Endothelial cell of umbilical vein (primary cell): ENCODE data around the gene MAP2K5. TPM values are rescaled to one million over a fixed set of nuclear protein-coding genes. Genes with fewer than 3 reads are reported as not detected.
A peak's percentile ranks its signal among the peaks of the same experiment; 100 is the strongest.

Experiments used
- BruUV-seq: library from RNA; stranded (reverse); fragments of 400-500 nt; replicated peaks from 2 replicates; lab custom pipeline; 2021; lab: Mats Ljungman, UMichigan
- CTCF ChIA-PET: fragments of 300-600, 350-600 bp; sonication (Branson Sonifier 250); formaldehyde crosslinking; loops from one replicate; lab custom pipeline; 2021; ENCODE audit warnings: antibody characterized with exemption, inconsistent platforms; lab: Charles Lee
- POLR2A ChIA-PET: fragments of 300-600, 350-600 bp; sonication (Branson Sonifier 250); formaldehyde crosslinking; loops from one replicate; lab custom pipeline; 2021; ENCODE audit warnings: antibody characterized with exemption, inconsistent platforms; lab: Charles Lee
- DNase-seq: peaks from one replicate; pipeline ENCODE4 v3.0.0-alpha.2; 2011; ENCODE audit warnings: low read depth, low spot score
- FAIRE-seq: peaks from 2 replicates; lab custom pipeline; 2011; peaks lifted over from hg19 to GRCh38; lab: Jason Lieb, UNC
- H2AFZ ChIP-seq: 2 replicates; pipeline ENCODE4 v1.6.0; 2012; ENCODE audit warnings: low read depth, low read length, control low read depth, inconsistent platforms
- H3K27ac ChIP-seq: 2 replicates; pipeline ENCODE4 v1.5.1; 2011; ENCODE audit warnings: low read depth, mild to moderate bottlenecking, control low read depth, low read length, moderate library complexity; ENCODE audit not compliant: insufficient read depth
- H3K27me3 ChIP-seq, 2 experiments: 2 replicates each; pipeline versions ENCODE4 v1.6.0 to v1.6.1; 2011; ENCODE audit warnings: low read length in 2 of 2, mixed read lengths in 1 of 2; ENCODE audit not compliant: control insufficient read depth in 2 of 2, insufficient read depth in 2 of 2
- H3K36me3 ChIP-seq, 2 experiments: 2 replicates in 1 of 2; 3 replicates in 1 of 2; pipeline ENCODE4 v1.5.1; 2011; ENCODE audit warnings: low read length in 2 of 2, mild to moderate bottlenecking in 1 of 2, moderate library complexity in 1 of 2; ENCODE audit not compliant: control insufficient read depth in 2 of 2, insufficient read depth in 2 of 2; ENCODE audit errors: extremely low read depth in 1 of 2
- H3K4me1 ChIP-seq: 3 replicates; pipeline ENCODE4 v1.5.1; 2011; ENCODE audit warnings: mild to moderate bottlenecking, low read length; ENCODE audit not compliant: control insufficient read depth, insufficient read depth; ENCODE audit errors: extremely low read depth
- H3K4me2 ChIP-seq: 2 replicates; pipeline ENCODE4 v1.6.1; 2011; ENCODE audit warnings: low read length, control low read depth, mixed read lengths; ENCODE audit not compliant: insufficient read depth
- H3K4me3 ChIP-seq, 3 experiments: fragments of 200-600 bp in 1 of 3; sonication (generic), shearing (Covaris generic) in 1 of 3; replicated peaks in 1 of 3; 2 replicates each; pipeline ENCODE4 v1.5.1; 2011 to 2016; ENCODE audit warnings: control low read depth in 3 of 3, low read length in 3 of 3, mild to moderate bottlenecking in 2 of 3, inconsistent platforms in 1 of 3, low read depth in 1 of 3, moderate library complexity in 1 of 3; ENCODE audit not compliant: insufficient read depth in 1 of 3
- H3K79me2 ChIP-seq: 2 replicates; pipeline ENCODE4 v1.6.0; 2012; ENCODE audit warnings: low read length, inconsistent platforms; ENCODE audit not compliant: control insufficient read depth, insufficient read depth
- H3K9ac ChIP-seq: replicated peaks from 2 replicates; pipeline ENCODE3; 2011; ENCODE audit warnings: low read length, control low read depth; ENCODE audit not compliant: insufficient read depth; ENCODE audit errors: extremely low read depth
- H3K9me1 ChIP-seq: replicated peaks from 3 replicates; pipeline ENCODE4 v1.6.0; 2011; ENCODE audit warnings: mild to moderate bottlenecking, low read length; ENCODE audit not compliant: control insufficient read depth, insufficient read depth; ENCODE audit errors: extremely low read depth
- H3K9me3 ChIP-seq: replicated peaks from 2 replicates; pipeline ENCODE4 v1.5.1; 2012; ENCODE audit warnings: low read length, inconsistent platforms; ENCODE audit not compliant: control insufficient read depth, insufficient read depth
- H4K20me1 ChIP-seq: replicated peaks from 2 replicates; pipeline ENCODE3; 2011; ENCODE audit warnings: mild to moderate bottlenecking, low read length; ENCODE audit not compliant: control insufficient read depth, insufficient read depth; ENCODE audit errors: extremely low read depth
- CTCF ChIP-seq, 2 donors: IDR thresholded peaks; 1 replicate in 1 of 2; 2 replicates in 1 of 2; pipeline ENCODE4 v1.5.1; 2011; ENCODE audit warnings: low read length in 2 of 2, mild to moderate bottlenecking in 2 of 2, moderate library complexity in 2 of 2, control low read depth in 1 of 2, inconsistent platforms in 1 of 2, low read depth in 1 of 2; ENCODE audit not compliant: insufficient read depth in 1 of 2; ENCODE audit errors: extremely low read depth in 1 of 2
- EZH2 ChIP-seq: IDR thresholded peaks from 2 replicates; pipeline ENCODE4 v1.6.1; 2012; ENCODE audit warnings: borderline replicate concordance, low read depth, mild to moderate bottlenecking, moderate library complexity, low read length, inconsistent platforms; ENCODE audit not compliant: severe bottlenecking
- FOS ChIP-seq: IDR thresholded peaks from 2 replicates; pipeline ENCODE4 v1.6.1; 2011; ENCODE audit warnings: mild to moderate bottlenecking, low read length, moderate library complexity, borderline replicate concordance; ENCODE audit not compliant: insufficient read depth
- GATA2 ChIP-seq: IDR thresholded peaks from 2 replicates; pipeline ENCODE4 v1.7.0; 2011; ENCODE audit warnings: low read depth, mild to moderate bottlenecking, moderate library complexity, mixed read lengths, low read length; ENCODE audit not compliant: insufficient read length, insufficient read depth
- JUN ChIP-seq: IDR thresholded peaks from 2 replicates; pipeline ENCODE4 v1.6.1; 2011; ENCODE audit warnings: borderline replicate concordance, low read depth; ENCODE audit not compliant: insufficient read length, insufficient read depth
- MAX ChIP-seq: IDR thresholded peaks from 2 replicates; pipeline ENCODE4 v1.6.1; 2011; ENCODE audit not compliant: insufficient read depth, insufficient read length
- MYC ChIP-seq: IDR thresholded peaks from one replicate; pipeline ENCODE4 v1.6.1; 2011; ENCODE audit warnings: mild to moderate bottlenecking, low read depth, low read length
- POLR2A ChIP-seq: IDR thresholded peaks from 2 replicates; pipeline ENCODE4 v1.6.1; 2012; ENCODE audit warnings: low read depth, mild to moderate bottlenecking, control low read depth, low read length
- POLR2AphosphoS5 ChIP-seq: IDR thresholded peaks from 2 replicates; pipeline ENCODE4 v1.6.1; 2012; ENCODE audit warnings: low read depth, mild to moderate bottlenecking, control low read depth, low read length, moderate library complexity; ENCODE audit not compliant: insufficient read depth
- dilution Hi-C: fragments of 300-500 bp; cut with MboI; formaldehyde crosslinking; loops from one replicate; pipeline ENCODE4 v1.15.0; 2019; ENCODE audit warnings: low sequenced_read_pairs; ENCODE audit not compliant: extremely low pct_ligation_motif_present
- intact Hi-C: fragments of 100-400 bp; cut with micrococcal nuclease; formaldehyde crosslinking; loops from one replicate; pipeline ENCODE4 v1.10.0; 2022
- polyA plus RNA-seq, 4 experiments: library from polyadenylated mRNA; depleted of rRNA in 3 of 4; stranded (reverse) in 3 of 4; unstranded in 1 of 4; fragments of >200 nt; gene quantifications; 2 replicates each; pipeline versions ENCODE4 v1.2.1 to v1.2.3, GENCODE V29; 2011 to 2012; ENCODE audit warnings: missing spikeins in 1 of 4
- total RNA-seq: library from RNA; stranded (reverse); gene quantifications from 2 replicates; pipeline ENCODE4 v1.2.3, GENCODE V29; 2021

The MAP2K5 gene
- total and polyA plus RNA-seq, 2 donors (not counting 3 experiments of a cell fraction or from before 2014, with no cell fraction given): 4.9 to 24.7 TPM

- H3K4me1 ChIP-seq: no peaks in the 10 kb centered on the region
- TF ChIP-seq GATA2 (no peak), FOS (no peak), MYC (no peak), CTCF (IDR thresholded peaks at IDR 0.05; ENCODE audit: extremely low read depth in 1 of 2, insufficient read depth in 1 of 2, low read depth in 1 of 2, low read length in 2 of 2) (no peak)
- no peak overlapping the region for H3K9ac ChIP-seq
- no peaks in the 10 kb centered on the region for H3K27me3 ChIP-seq
- no peaks in the 10 kb centered on the region for H3K9me1 ChIP-seq
- dilution Hi-C loops: no loop called here
- H2AFZ ChIP-seq: no peak overlapping the region
- DNase-seq (no peak), FAIRE-seq (peak; percentile 18)
- BruUV-seq: no TSS peak
- H3K79me2 ChIP-seq: no peaks in the 10 kb centered on the region
- H3K4me3 ChIP-seq: no peak overlapping the region
- no peak overlapping the region for H3K27ac ChIP-seq
- ChIA-PET CTCF (no interaction called here), POLR2A (interaction anchor here (0.7 kb wide), 1 partner anchor 1190 kb away, joined by 3 read pairs; no protein-coding TSS in a partner anchor)
- intact Hi-C loops: no loop called here
- no peak overlapping the region for H3K4me2 ChIP-seq
- H3K9me3 ChIP-seq: no peaks in the 10 kb centered on the region
- no peaks in the 10 kb centered on the region for H3K36me3 ChIP-seq
- H4K20me1 ChIP-seq: no peaks in the 10 kb centered on the region
Observed at GRCh38 chr15:67758619-67759300, 216.3 kb downstream of the MAP2K5 start.

- no peak for FAIRE-seq
- no peaks in the 10 kb centered on the region for H4K20me1 ChIP-seq
- POLR2A ChIA-PET: no interaction called here
- no peaks in the 10 kb centered on the region for H3K4me1 ChIP-seq
- H3K79me2 ChIP-seq: no peaks in the 10 kb centered on the region
- no peaks in the 10 kb centered on the region for H3K9me3 ChIP-seq
- H3K4me2 ChIP-seq: no peak overlapping the region
- intact Hi-C loops (no loop called here), dilution Hi-C loops (no loop called here)
- no peak overlapping the region for H3K27ac ChIP-seq
- peak; percentile 12 for DNase-seq
- no peak overlapping the region for H3K4me3 ChIP-seq
- H3K27me3 ChIP-seq: no peaks in the 10 kb centered on the region
- no peaks in the 10 kb centered on the region for H3K9me1 ChIP-seq
- CTCF ChIA-PET: no interaction called here
- peaks cover 0 to 2% of the 10 kb centered on the region in 2 experiments for H3K36me3 ChIP-seq
- H2AFZ ChIP-seq: no peak overlapping the region
- no TSS peak for BruUV-seq
- no peak for TF ChIP-seq JUN
- no peak for TF ChIP-seq FOS
- TF ChIP-seq CTCF (IDR thresholded peaks at IDR 0.05; ENCODE audit: extremely low read depth in 1 of 2, insufficient read depth in 1 of 2, low read depth in 1 of 2, low read length in 2 of 2): no peak
- TF ChIP-seq MYC: no peak
- TF ChIP-seq MAX: no peak
- no peak for TF ChIP-seq POLR2AphosphoS5
- TF ChIP-seq EZH2: no peak
- no peak for TF ChIP-seq POLR2A
- no peak for TF ChIP-seq GATA2
- H3K9ac ChIP-seq: no peak overlapping the region
Observed at GRCh38 chr15:67760901-67761300, 218.4 kb downstream of the MAP2K5 start.
